Fibroblast of pulmonary artery (primary cell): ENCODE measurements around the gene CASR.

Experiments
- DNase-seq: peaks from one replicate; pipeline ENCODE4 v3.0.0-alpha.2; 2010; ENCODE audit warnings: low read depth
- H3K4me3 ChIP-seq: replicated peaks from 2 replicates; pipeline ENCODE4 v1.5.1; 2011; ENCODE audit warnings: low read depth, mild to moderate bottlenecking, control low read depth, low read length, moderate library complexity
- CTCF ChIP-seq: IDR thresholded peaks from 2 replicates; pipeline ENCODE4 v1.5.1; 2011; ENCODE audit warnings: mild to moderate bottlenecking, control low read depth, low read length, inconsistent platforms; ENCODE audit errors: missing control alignments

CASR gene

GRCh38 chr3:122227036-122227781, 43.7 kb downstream of the CASR start:
- no peak overlapping the region for H3K4me3 ChIP-seq
- TF ChIP-seq CTCF = no peak
- no peak for DNase-seq

- TF ChIP-seq CTCF = no peak
- no peak for DNase-seq
These were observed 46.7 kb downstream of the CASR start for GRCh38 chr3:122230174-122230573.

GRCh38 chr3:122231465-122232157, 48.1 kb downstream of the CASR start:
- no peak overlapping the region for H3K4me3 ChIP-seq
- DNase-seq = no peak
- TF ChIP-seq CTCF = no peak

More at GRCh38 chr3:122230174-122230573, 46.7 kb downstream of the CASR start:
- no peak overlapping the region for H3K4me3 ChIP-seq

- TF ChIP-seq CTCF = no peak
- DNase-seq = no peak
These were observed 49.0 kb downstream of the CASR start for GRCh38 chr3:122232485-122232884.

GRCh38 chr3:122233101-122233952, 49.9 kb downstream of the CASR start:
- no peak for TF ChIP-seq CTCF
- no peak overlapping the region for H3K4me3 ChIP-seq
- no peak for DNase-seq

More at GRCh38 chr3:122232485-122232884, 49.0 kb downstream of the CASR start:
- H3K4me3 ChIP-seq = no peak overlapping the region

- DNase-seq = no peak
- no peak overlapping the region for H3K4me3 ChIP-seq
- no peak for TF ChIP-seq CTCF
These were observed 50.6 kb downstream of the CASR start for GRCh38 chr3:122234117-122234516.
